ENCODE measurements around the gene GUSB. TPM values are rescaled to one million over a fixed set of nuclear protein-coding genes. Genes with fewer than 3 reads are reported as not detected.

The GUSB gene
- total and polyA plus RNA-seq, 2 donors (not counting 3 experiments of a cell fraction or from before 2014, with no cell fraction given) = 55.7 to 107 TPM

DNA sequence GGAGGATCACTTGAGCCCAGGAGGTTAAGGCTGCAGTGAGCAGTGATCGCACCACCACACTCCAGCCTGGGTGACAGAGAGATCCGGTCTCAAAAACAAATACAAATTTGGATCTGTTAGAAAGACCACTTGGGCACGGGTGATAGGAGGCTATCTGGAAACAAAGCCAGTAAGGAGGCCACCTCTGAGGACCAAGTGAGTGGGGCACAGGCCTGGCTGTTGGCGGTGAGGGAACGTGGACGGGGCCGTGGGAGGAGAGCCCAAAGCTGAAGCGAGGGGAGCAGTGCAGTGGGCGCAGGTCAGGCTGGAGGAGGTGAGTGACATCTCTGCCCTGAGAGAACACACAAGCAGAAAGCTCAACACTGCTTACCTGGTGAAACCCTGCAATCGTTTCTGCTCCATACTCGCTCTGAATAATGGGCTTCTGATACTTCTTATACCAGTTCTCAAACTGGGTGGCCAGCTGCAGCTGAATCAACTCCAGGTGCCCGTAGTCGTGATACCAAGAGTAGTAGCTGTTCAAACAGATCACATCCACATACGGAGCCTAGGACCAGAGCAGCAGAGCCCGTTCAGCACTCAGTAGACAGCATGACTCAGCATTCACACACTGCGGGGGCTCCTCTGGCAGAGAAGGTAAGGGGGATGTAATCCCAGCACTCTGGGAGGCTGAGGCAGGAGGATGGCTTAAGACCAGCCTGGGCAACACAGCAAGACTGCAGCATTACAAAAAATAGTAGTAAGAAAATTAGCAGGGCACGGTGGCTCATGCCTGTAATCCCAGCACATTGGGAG, 14.5 kb downstream of the GUSB start:
- H4K20me1 ChIP-seq (replicated peaks; ENCODE audit: control insufficient read depth, extremely low read depth, insufficient read depth, low read length) = no peaks in the 10 kb centered on the region
- no peaks in the 10 kb centered on the region for H3K27me3 ChIP-seq (ENCODE audit: control insufficient read depth in 2 of 2, insufficient read depth in 2 of 2, low read length in 2 of 2)
- CTCF ChIA-PET = no interaction called here
- no peaks in the 10 kb centered on the region for H3K79me2 ChIP-seq (ENCODE audit: control insufficient read depth, insufficient read depth, low read length)
- no peak overlapping the region for H3K9ac ChIP-seq (replicated peaks; ENCODE audit: extremely low read depth, insufficient read depth, low read length)
- intact Hi-C loops (cut with micrococcal nuclease) (no loop called here), dilution Hi-C loops (cut with MboI; ENCODE audit: extremely low pct_ligation_motif_present, low sequenced_read_pairs) (no loop called here)
- no peaks in the 10 kb centered on the region for H3K4me1 ChIP-seq (ENCODE audit: control insufficient read depth, extremely low read depth, insufficient read depth, low read length)
- no peaks in the 10 kb centered on the region for H3K9me3 ChIP-seq (replicated peaks; ENCODE audit: control insufficient read depth, insufficient read depth, low read length)
- BruUV-seq (replicated peaks) = no TSS peak
- H3K36me3 ChIP-seq (ENCODE audit: control insufficient read depth in 2 of 2, extremely low read depth in 1 of 2, insufficient read depth in 2 of 2, low read length in 2 of 2) = peaks cover 12 to 19% of the 10 kb centered on the region in 2 experiments
- DNase-seq (ENCODE audit: low read depth, low spot score) (no peak), FAIRE-seq (no peak)
- no peak overlapping the region for H3K4me2 ChIP-seq (ENCODE audit: insufficient read depth, low read length)
- POLR2A ChIA-PET = no interaction called here
- no peak overlapping the region for H2AFZ ChIP-seq (ENCODE audit: low read depth, low read length)
- H3K27ac ChIP-seq (ENCODE audit: insufficient read depth, low read depth, low read length) = no peak overlapping the region
- TF ChIP-seq, protein P1, sequence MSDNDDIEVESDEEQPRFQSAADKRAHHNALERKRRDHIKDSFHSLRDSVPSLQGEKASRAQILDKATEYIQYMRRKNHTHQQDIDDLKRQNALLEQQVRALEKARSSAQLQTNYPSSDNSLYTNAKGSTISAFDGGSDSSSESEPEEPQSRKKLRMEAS (IDR thresholded peaks at IDR 0.05; ENCODE audit: insufficient read depth, insufficient read length) = no peak
- TF ChIP-seq POLR2AphosphoS5 (IDR thresholded peaks at IDR 0.05; ENCODE audit: insufficient read depth, low read depth, low read length) = no peak
- no peak for TF ChIP-seq POLR2A (IDR thresholded peaks at IDR 0.05; ENCODE audit: low read depth, low read length)
- TF ChIP-seq, protein P2, sequence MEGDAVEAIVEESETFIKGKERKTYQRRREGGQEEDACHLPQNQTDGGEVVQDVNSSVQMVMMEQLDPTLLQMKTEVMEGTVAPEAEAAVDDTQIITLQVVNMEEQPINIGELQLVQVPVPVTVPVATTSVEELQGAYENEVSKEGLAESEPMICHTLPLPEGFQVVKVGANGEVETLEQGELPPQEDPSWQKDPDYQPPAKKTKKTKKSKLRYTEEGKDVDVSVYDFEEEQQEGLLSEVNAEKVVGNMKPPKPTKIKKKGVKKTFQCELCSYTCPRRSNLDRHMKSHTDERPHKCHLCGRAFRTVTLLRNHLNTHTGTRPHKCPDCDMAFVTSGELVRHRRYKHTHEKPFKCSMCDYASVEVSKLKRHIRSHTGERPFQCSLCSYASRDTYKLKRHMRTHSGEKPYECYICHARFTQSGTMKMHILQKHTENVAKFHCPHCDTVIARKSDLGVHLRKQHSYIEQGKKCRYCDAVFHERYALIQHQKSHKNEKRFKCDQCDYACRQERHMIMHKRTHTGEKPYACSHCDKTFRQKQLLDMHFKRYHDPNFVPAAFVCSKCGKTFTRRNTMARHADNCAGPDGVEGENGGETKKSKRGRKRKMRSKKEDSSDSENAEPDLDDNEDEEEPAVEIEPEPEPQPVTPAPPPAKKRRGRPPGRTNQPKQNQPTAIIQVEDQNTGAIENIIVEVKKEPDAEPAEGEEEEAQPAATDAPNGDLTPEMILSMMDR (IDR thresholded peaks at IDR 0.05; ENCODE audit: extremely low read depth in 1 of 2, insufficient read depth in 1 of 2, low read depth in 1 of 2, low read length in 2 of 2) = no peak
- no peak for TF ChIP-seq EZH2 (IDR thresholded peaks at IDR 0.05; ENCODE audit: borderline replicate concordance, low read depth, low read length, severe bottlenecking)
- TF ChIP-seq MYC (IDR thresholded peaks at IDR 0.05; ENCODE audit: low read depth, low read length) = no peak
- no peak for TF ChIP-seq JUN (IDR thresholded peaks at IDR 0.05; ENCODE audit: borderline replicate concordance, insufficient read depth, insufficient read length, low read depth)
- TF ChIP-seq FOS (IDR thresholded peaks at IDR 0.05; ENCODE audit: borderline replicate concordance, insufficient read depth, low read length) = no peak
- no peak for TF ChIP-seq GATA2 (IDR thresholded peaks at IDR 0.05; ENCODE audit: insufficient read depth, insufficient read length, low read depth, low read length)
- H3K4me3 ChIP-seq (replicated peaks in 1 of 3; ENCODE audit: insufficient read depth in 1 of 3, low read depth in 1 of 3, low read length in 3 of 3) = no peak overlapping the region
- H3K9me1 ChIP-seq (replicated peaks; ENCODE audit: control insufficient read depth, extremely low read depth, insufficient read depth, low read length) = no peaks in the 10 kb centered on the region
